OCI-LY7 (cell line): ENCODE data around the gene GDE1.

Source experiments
- EZH2phosphoT487 ChIP-seq: fragments of 200-600 bp; sonication (generic); IDR thresholded peaks from 2 replicates; pipeline ENCODE4 v1.6.1; 2018; ENCODE audit warnings: low read depth, borderline replicate concordance, mild to moderate bottlenecking, mixed run types, antibody characterized with exemption, low read length, moderate library complexity, mixed read lengths
- TF ChIP-seq, protein P1 (sequence below): fragments of 200-600 bp; sonication (generic); conservative IDR thresholded peaks from 2 replicates; pipeline ENCODE4 v1.5.1; 2014; ENCODE audit warnings: mild to moderate bottlenecking, antibody characterized with exemption, low read length, moderate library complexity, mixed read lengths

- TF ChIP-seq, protein P1, sequence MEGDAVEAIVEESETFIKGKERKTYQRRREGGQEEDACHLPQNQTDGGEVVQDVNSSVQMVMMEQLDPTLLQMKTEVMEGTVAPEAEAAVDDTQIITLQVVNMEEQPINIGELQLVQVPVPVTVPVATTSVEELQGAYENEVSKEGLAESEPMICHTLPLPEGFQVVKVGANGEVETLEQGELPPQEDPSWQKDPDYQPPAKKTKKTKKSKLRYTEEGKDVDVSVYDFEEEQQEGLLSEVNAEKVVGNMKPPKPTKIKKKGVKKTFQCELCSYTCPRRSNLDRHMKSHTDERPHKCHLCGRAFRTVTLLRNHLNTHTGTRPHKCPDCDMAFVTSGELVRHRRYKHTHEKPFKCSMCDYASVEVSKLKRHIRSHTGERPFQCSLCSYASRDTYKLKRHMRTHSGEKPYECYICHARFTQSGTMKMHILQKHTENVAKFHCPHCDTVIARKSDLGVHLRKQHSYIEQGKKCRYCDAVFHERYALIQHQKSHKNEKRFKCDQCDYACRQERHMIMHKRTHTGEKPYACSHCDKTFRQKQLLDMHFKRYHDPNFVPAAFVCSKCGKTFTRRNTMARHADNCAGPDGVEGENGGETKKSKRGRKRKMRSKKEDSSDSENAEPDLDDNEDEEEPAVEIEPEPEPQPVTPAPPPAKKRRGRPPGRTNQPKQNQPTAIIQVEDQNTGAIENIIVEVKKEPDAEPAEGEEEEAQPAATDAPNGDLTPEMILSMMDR, result no peak
- no peak for TF ChIP-seq EZH2phosphoT487
These were observed 26.2 kb upstream of the GDE1 start for GRCh38 chr16:19548144-19548543.
